MCF 10A (cell line): Measurements from ENCODE around the gene USH1C. TPM values are rescaled to one million over a fixed set of nuclear protein-coding genes. Genes with fewer than 3 reads are reported as not detected.

Experiments
- BruUV-seq: library from RNA; stranded (reverse); fragments of 400-500 nt; replicated peaks from 2 replicates; lab custom pipeline; 2021; lab: Mats Ljungman, UMichigan
- CTCF ChIA-PET: fragments of 300-600 bp; sonication (Branson Sonifier 250); formaldehyde crosslinking; extraction: SDS; loops from one replicate; lab custom pipeline; 2021; ENCODE audit warnings: antibody characterized with exemption, inconsistent platforms; lab: Yijun Ruan, JAX
- POLR2A ChIA-PET: fragments of 300-600, 350-650 bp; sonication (Branson Sonifier 250); formaldehyde crosslinking; extraction: SDS; loops from one replicate; lab custom pipeline; 2020; ENCODE audit warnings: antibody characterized with exemption, inconsistent platforms; lab: Yijun Ruan, JAX
- DNase-seq: peaks from one replicate; pipeline ENCODE4 v3.0.0-alpha.2; 2018; ENCODE audit not compliant: unreplicated experiment
- H3K27ac Mint-ChIP-seq: one replicate; pipeline ENCODE4 v1.8.0; 2022; ENCODE audit warnings: mild to moderate bottlenecking, low read depth, mixed read lengths; ENCODE audit not compliant: unreplicated experiment
- H3K27me3 Mint-ChIP-seq: one replicate; pipeline ENCODE4 v1.8.0; 2022; ENCODE audit warnings: mixed read lengths; ENCODE audit not compliant: insufficient read depth, unreplicated experiment
- H3K36me3 Mint-ChIP-seq: one replicate; pipeline ENCODE4 v1.8.0; 2022; ENCODE audit warnings: mild to moderate bottlenecking, moderate library complexity, mixed read lengths; ENCODE audit not compliant: insufficient read depth, unreplicated experiment
- H3K4me1 Mint-ChIP-seq: one replicate; pipeline ENCODE4 v1.8.0; 2022; ENCODE audit warnings: mixed read lengths; ENCODE audit not compliant: insufficient read depth, unreplicated experiment
- H3K4me3 Mint-ChIP-seq: one replicate; pipeline ENCODE4 v1.8.0; 2022; ENCODE audit warnings: mild to moderate bottlenecking, moderate library complexity, mixed read lengths; ENCODE audit not compliant: unreplicated experiment
- H3K9me3 Mint-ChIP-seq: one replicate; pipeline ENCODE4 v1.8.0; 2022; ENCODE audit warnings: mixed read lengths; ENCODE audit not compliant: unreplicated experiment
- CTCF ChIP-seq: fragments of 200-600 bp; IDR thresholded peaks from one replicate; pipeline ENCODE4 v1.8.0; 2022; ENCODE audit warnings: antibody characterized with exemption, mild to moderate bottlenecking; ENCODE audit not compliant: unreplicated experiment
- intact Hi-C: fragments of 100-400 bp; cut with micrococcal nuclease; formaldehyde crosslinking; loops from 2 replicates; pipeline ENCODE4 v1.14.1; 2022
- total RNA-seq: library from RNA; stranded (reverse); gene quantifications from 2 replicates; pipeline ENCODE4 v1.2.3, GENCODE V29; 2022

USH1C gene
- total RNA-seq, 1 experiment from 2014 or later: not detected

- H3K27me3 Mint-ChIP-seq: peaks cover 31% of the 10 kb centered on the region
- H3K4me1 Mint-ChIP-seq: no peaks in the 10 kb centered on the region
- POLR2A ChIA-PET: interaction anchor here (0.9 kb wide), 1 partner anchor 10 kb away, joined by 3 read pairs; no protein-coding TSS in a partner anchor
- no peaks in the 10 kb centered on the region for H3K9me3 Mint-ChIP-seq
- BruUV-seq: no TSS peak
- CTCF ChIA-PET: interaction anchor here (0.6 kb wide), 1 partner anchor 20 kb away, joined by 3 read pairs; no protein-coding TSS in a partner anchor
- H3K4me3 Mint-ChIP-seq: no peak overlapping the region
- DNase-seq: no peak
- H3K27ac Mint-ChIP-seq: no peak overlapping the region
- H3K36me3 Mint-ChIP-seq: peaks cover 2% of the 10 kb centered on the region
- no peak for TF ChIP-seq CTCF
- intact Hi-C loops: no loop called here
These were observed 28.7 kb upstream of the USH1C start for GRCh38 chr11:17572791-17573460.

GRCh38 chr11:17572359-17572690 is 28.1 kb upstream of the USH1C start:
- Mint-ChIP-seq H3K9me3 (no peaks in the 10 kb centered on the region), H3K27ac (no peak overlapping the region), H3K4me1 (no peaks in the 10 kb centered on the region), H3K4me3 (no peak overlapping the region), H3K27me3 (peaks cover 32% of the 10 kb centered on the region), H3K36me3 (peaks cover 5% of the 10 kb centered on the region)
- intact Hi-C loops: no loop called here
- BruUV-seq: no TSS peak
- CTCF ChIA-PET: interaction anchor here (0.6 kb wide), 1 partner anchor 20 kb away, joined by 3 read pairs; no protein-coding TSS in a partner anchor
- POLR2A ChIA-PET: interaction anchor here (0.9 kb wide), 1 partner anchor 10 kb away, joined by 3 read pairs; no protein-coding TSS in a partner anchor
- TF ChIP-seq CTCF: no peak
- no peak for DNase-seq

GRCh38 chr11:17571431-17572358 is 27.5 kb upstream of the USH1C start:
- no peaks in the 10 kb centered on the region for H3K9me3 Mint-ChIP-seq
- BruUV-seq: no TSS peak
- H3K27me3 Mint-ChIP-seq: peaks cover 38% of the 10 kb centered on the region
- POLR2A ChIA-PET: no interaction called here
- H3K27ac Mint-ChIP-seq: no peak overlapping the region
- no peaks in the 10 kb centered on the region for H3K4me1 Mint-ChIP-seq
- CTCF ChIA-PET: interaction anchor here (0.9 kb wide), 1 partner anchor 188 kb away, joined by 3 read pairs; no protein-coding TSS in a partner anchor
- intact Hi-C loops: no loop called here
- H3K36me3 Mint-ChIP-seq: peaks cover 5% of the 10 kb centered on the region
- DNase-seq: no peak
- no peak overlapping the region for H3K4me3 Mint-ChIP-seq
- no peak for TF ChIP-seq CTCF

- CTCF ChIA-PET: interaction anchor here (1.0 kb wide), 1 partner anchor 15 kb away, joined by 3 read pairs; no protein-coding TSS in a partner anchor
- POLR2A ChIA-PET: no interaction called here
- TF ChIP-seq CTCF: no peak
- Mint-ChIP-seq H3K4me1 (no peaks in the 10 kb centered on the region), H3K27me3 (peaks cover 46% of the 10 kb centered on the region), H3K4me3 (no peak overlapping the region), H3K9me3 (no peaks in the 10 kb centered on the region), H3K27ac (no peak overlapping the region), H3K36me3 (peaks cover 5% of the 10 kb centered on the region)
- BruUV-seq: no TSS peak
- DNase-seq: no peak
- intact Hi-C loops: no loop called here
These were observed 25.8 kb upstream of the USH1C start for GRCh38 chr11:17570034-17570433.
